Ovary (tissue), 9 donors: Measurements from ENCODE around the gene CFAP300. TPM values are rescaled to one million over a fixed set of nuclear protein-coding genes. Genes with fewer than 3 reads are reported as not detected.

Source experiments
- DNase-seq, 5 donors: peaks; one replicate each; pipeline ENCODE4 v3.0.0-alpha.2; 2019 to 2020
- H3K27ac ChIP-seq, 2 donors: fragments of 200-600 bp; one replicate each; pipeline versions ENCODE4 v1.5.1 to v1.8.0; 2019 to 2022
- H3K27me3 ChIP-seq: fragments of 200-600 bp; one replicate; pipeline ENCODE4 v1.8.0; 2022
- H3K36me3 ChIP-seq: fragments of 200-600 bp; sonication (generic); one replicate; pipeline ENCODE4 v1.5.1; 2019
- H3K4me1 ChIP-seq: one replicate; pipeline ENCODE4 v1.8.1; 2013; ENCODE audit warnings: mild to moderate bottlenecking, moderate library complexity; ENCODE audit not compliant: insufficient read depth
- H3K4me3 ChIP-seq: fragments of 200-600 bp; sonication (generic); one replicate; pipeline ENCODE4 v1.5.1; 2017
- H3K9me3 ChIP-seq, 2 donors: fragments of 200-600 bp in 1 of 2; sonication (generic) in 1 of 2; one replicate each; pipeline versions ENCODE4 v1.5.1 to v1.8.1; 2013 to 2019; ENCODE audit warnings: mild to moderate bottlenecking in 1 of 2, moderate library complexity in 1 of 2
- CTCF ChIP-seq, 3 donors: fragments of 450-650 bp in 2 of 3; fragments of 200-600 bp in 1 of 3; IDR thresholded peaks; one replicate each; pipeline versions ENCODE4 v1.5.1 to v1.8.0; 2016 to 2022; ENCODE audit warnings: antibody characterized with exemption in 3 of 3, mild to moderate bottlenecking in 1 of 3
- EP300 ChIP-seq: sonication (generic); formaldehyde crosslinking; IDR thresholded peaks from one replicate; pipeline ENCODE4 v1.6.1; 2017; ENCODE audit warnings: antibody characterized with exemption
- POLR2A ChIP-seq: fragments of 450-650 bp; IDR thresholded peaks from one replicate; pipeline ENCODE4 v1.6.1; 2017; ENCODE audit warnings: antibody characterized with exemption, mild to moderate bottlenecking, moderate library complexity
- WGBS, 3 donors: extraction: QIAGEN DNeasy Blood & Tissue Kit in 1 of 3; methylation state at CpG; one replicate each; pipeline versions ENCODE4 v1.1.5 to v1.1.7; 2013 to 2017; 5-methylcytosine and 5-hydroxymethylcytosine counted together
- intact Hi-C, 4 donors: fragments of 100-400 bp; cut with DNase I; formaldehyde crosslinking; loops; one replicate each; pipeline versions ENCODE4 v1.11.0 to v1.15.1; 2022 to 2023
- polyA plus RNA-seq, 2 donors: library from polyadenylated mRNA; stranded (reverse); fragments of 200-250 nt in 1 of 2; fragments of 350-450 nt in 1 of 2; fragmentation: Illumina TruSeq in 1 of 2; extraction: RNeasy Lipid Tissue Mini Kit (QIAGEN cat#74804) in 1 of 2; gene quantifications; one replicate each; pipeline ENCODE4 v1.2.3, GENCODE V29; 2013 to 2014
- total RNA-seq, 7 donors: library from RNA; depleted of rRNA in 2 of 7; stranded (reverse); fragments of >200 nt in 2 of 7; fragmentation: NEBNext Ultra II Directional in 3 of 7; extraction: Animal tissue kit (Norgen Biotek cat#: 25700) in 3 of 7; gene quantifications; one replicate each; pipeline versions ENCODE4 v1.1.0 to v1.2.4, GENCODE V29; 2016 to 2023
- donor health status: DM: no; HTN: no; CAD: no; lungs with moderate emphysema.
- donor health status: DM: no; HTN: no; CAD: no.
- donor health status: Bipolar disorder and iron deficiency.
- donor health status: DM: yes; HTN: yes; CAD: no.
- donor health status: DM: no; HTN: no; CAD: no.
- donor health status: DM: yes; HTN: yes; CAD: no.

The CFAP300 gene
- total and polyA plus RNA-seq, 9 donors, result 2.1 to 20.1 (median 5.7) TPM

GRCh38 chr11:102114032-102114431 is 66.8 kb downstream of the CFAP300 start:
- no peaks in the 10 kb centered on the region for H3K9me3 ChIP-seq
- TF ChIP-seq CTCF (IDR thresholded peaks at IDR 0.05), result no peak
- no peak for TF ChIP-seq EP300
- no peak for TF ChIP-seq POLR2A
- no peak overlapping the region for H3K4me3 ChIP-seq

DNA sequence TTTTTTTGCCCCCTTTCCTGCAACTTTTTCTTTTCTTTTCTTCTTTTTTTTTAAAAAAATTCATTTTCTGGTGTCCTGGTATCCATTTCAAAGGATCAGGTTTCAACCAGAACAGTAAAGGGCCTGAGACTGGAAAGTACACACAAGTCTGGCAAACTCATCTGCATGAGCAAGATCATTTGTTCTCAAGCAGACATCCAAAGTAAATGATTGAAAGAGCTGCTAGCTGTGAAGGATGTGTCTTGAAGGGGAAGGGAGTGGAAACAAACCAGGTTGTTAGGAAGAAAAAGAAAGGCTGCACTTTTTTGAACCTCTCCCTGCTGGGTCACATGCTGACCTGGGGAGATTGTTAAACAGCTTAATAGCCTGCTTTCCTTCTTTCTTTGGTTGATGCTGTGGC is 68.3 kb downstream of the CFAP300 start:
- TF ChIP-seq EP300, result no peak
- TF ChIP-seq CTCF (IDR thresholded peaks at IDR 0.05), result no peak
- TF ChIP-seq POLR2A, result no peak
- DNase-seq, result no peak
- Histone ChIP-seq H3K27me3 (no peaks in the 10 kb centered on the region), H3K9me3 (no peaks in the 10 kb centered on the region), H3K4me3 (no peak overlapping the region), H3K4me1 (peaks cover 15% of the 10 kb centered on the region), H3K27ac (no peak overlapping the region), H3K36me3 (no peaks in the 10 kb centered on the region)
- intact Hi-C loops, result loop anchor here (10.0 kb wide), 3 partner anchors 59 to 149 kb away; no protein-coding TSS in a partner anchor

More at GRCh38 chr11:102114032-102114431, 66.8 kb downstream of the CFAP300 start:
- no peaks in the 10 kb centered on the region for H3K36me3 ChIP-seq
- WGBS, 3 donors, result 24 to 40% (median 24%) methylated on average over 4 of the region's 4 CpGs
- peak in 1 of 5 donors; percentile 23 for DNase-seq
- H3K27me3 ChIP-seq, result no peaks in the 10 kb centered on the region
- H3K4me1 ChIP-seq, result peaks cover 15% of the 10 kb centered on the region
- intact Hi-C loops, result loop anchor here (10.0 kb wide), 3 partner anchors 61 to 151 kb away; no protein-coding TSS in a partner anchor
- H3K27ac ChIP-seq, result peak overlapping the region in 1 of 2 donors; percentile 40

- Histone ChIP-seq H3K27me3 (no peaks in the 10 kb centered on the region), H3K4me1 (peaks cover 17% of the 10 kb centered on the region), H3K9me3 (no peaks in the 10 kb centered on the region), H3K4me3 (no peak overlapping the region), H3K27ac (peak overlapping the region in 1 of 2 donors; percentile 19), H3K36me3 (no peaks in the 10 kb centered on the region)
- 20 to 25% (median 22%) methylated on average over 2 of the region's 2 CpGs for WGBS, 3 donors
- DNase-seq, result no peak
- no peak for TF ChIP-seq EP300
- TF ChIP-seq CTCF (IDR thresholded peaks at IDR 0.05), result no peak
- no peak for TF ChIP-seq POLR2A
- intact Hi-C loops, result loop anchor here (10.0 kb wide), 3 partner anchors 58 to 148 kb away; no protein-coding TSS in a partner anchor
Measured at GRCh38 chr11:102116453-102117205, 69.4 kb downstream of the CFAP300 start.

- Histone ChIP-seq H3K4me1 (peaks cover 17% of the 10 kb centered on the region), H3K4me3 (peak overlapping the region; percentile 8), H3K27ac (peak overlapping the region in 1 of 2 donors; percentile 35), H3K36me3 (no peaks in the 10 kb centered on the region), H3K27me3 (no peaks in the 10 kb centered on the region), H3K9me3 (no peaks in the 10 kb centered on the region)
- 4 to 7% (median 4%) methylated on average over 4 of the region's 4 CpGs for WGBS, 3 donors
- no peak for DNase-seq
- intact Hi-C loops, result loop anchor here (10.0 kb wide), 3 partner anchors 57 to 147 kb away; no protein-coding TSS in a partner anchor
- no peak for TF ChIP-seq CTCF (IDR thresholded peaks at IDR 0.05)
Measured at GRCh38 chr11:102117472-102118113, 70.4 kb downstream of the CFAP300 start.
